Chondrocyte (in vitro differentiated cells): ENCODE data around the gene ZFP64. TPM values are rescaled to one million over a fixed set of nuclear protein-coding genes. Genes with fewer than 3 reads are reported as not detected.
A peak's percentile ranks its signal among the peaks of the same experiment; 100 is the strongest.
"Not testable (repeated sequence)": the region's sequence is repeated elsewhere in the genome, so short reads cannot be mapped to it uniquely, and the experiment has no call there.

Experiments used
- DNase-seq: peaks from one replicate; pipeline ENCODE4 v3.0.0; 2021; ENCODE audit warnings: mixed read lengths, low spot score
- H3K27ac Mint-ChIP-seq: one replicate; pipeline ENCODE4 v1.8.0; 2021; ENCODE audit warnings: mild to moderate bottlenecking, moderate library complexity, mixed read lengths; ENCODE audit not compliant: unreplicated experiment
- H3K27me3 Mint-ChIP-seq: 2 replicates; pipeline ENCODE4 v1.8.0; 2021; ENCODE audit warnings: low read depth, mixed read lengths
- H3K36me3 Mint-ChIP-seq: 2 replicates; pipeline ENCODE4 v1.8.0; 2021; ENCODE audit warnings: low read depth, mixed read lengths
- H3K4me1 Mint-ChIP-seq: 2 replicates; pipeline ENCODE4 v1.8.0; 2021; ENCODE audit warnings: low read depth, mild to moderate bottlenecking, mixed read lengths
- H3K4me3 Mint-ChIP-seq: one replicate; pipeline ENCODE4 v1.8.0; 2021; ENCODE audit warnings: mild to moderate bottlenecking, moderate library complexity, mixed read lengths; ENCODE audit not compliant: unreplicated experiment
- H3K9me3 Mint-ChIP-seq: 2 replicates; pipeline ENCODE4 v1.8.0; 2021; ENCODE audit warnings: low read depth, mixed read lengths
- total RNA-seq: library from RNA; stranded (reverse); gene quantifications from 3 replicates; pipeline ENCODE4 v1.2.1, GENCODE V29; 2021
- TF ChIP-seq, protein P1 (sequence below): fragments of 200-600 bp; sonication (generic); IDR thresholded peaks from 2 replicates; pipeline ENCODE4 v1.5.0; 2021; ENCODE audit warnings: antibody characterized with exemption, mild to moderate bottlenecking, moderate library complexity

ZFP64 gene
- total RNA-seq, 1 donor from 2014 or later = 26.8 TPM

DNA sequence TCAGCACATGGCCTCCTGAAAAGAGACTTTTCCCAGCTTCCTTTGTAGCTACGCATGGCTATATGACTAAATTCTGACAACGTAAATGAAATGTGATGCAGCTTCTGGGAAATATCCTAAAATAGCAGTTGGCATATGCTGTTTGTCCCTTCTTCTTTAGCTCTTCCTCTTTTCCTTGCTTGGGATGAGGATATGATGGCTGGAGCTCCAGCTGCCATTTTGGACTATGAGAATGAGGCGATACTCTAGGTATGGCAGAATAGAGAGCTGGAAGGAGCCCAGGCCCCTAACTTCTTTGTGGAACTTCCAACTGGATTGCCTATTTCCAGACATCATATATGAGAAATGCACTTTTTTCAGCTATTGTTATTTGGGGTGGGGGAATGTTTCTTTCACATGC is 5.3 kb upstream of the ZFP64 start:
- peaks cover 3% of the 10 kb centered on the region for H3K9me3 Mint-ChIP-seq
- H3K27me3 Mint-ChIP-seq = no peaks in the 10 kb centered on the region

DNA sequence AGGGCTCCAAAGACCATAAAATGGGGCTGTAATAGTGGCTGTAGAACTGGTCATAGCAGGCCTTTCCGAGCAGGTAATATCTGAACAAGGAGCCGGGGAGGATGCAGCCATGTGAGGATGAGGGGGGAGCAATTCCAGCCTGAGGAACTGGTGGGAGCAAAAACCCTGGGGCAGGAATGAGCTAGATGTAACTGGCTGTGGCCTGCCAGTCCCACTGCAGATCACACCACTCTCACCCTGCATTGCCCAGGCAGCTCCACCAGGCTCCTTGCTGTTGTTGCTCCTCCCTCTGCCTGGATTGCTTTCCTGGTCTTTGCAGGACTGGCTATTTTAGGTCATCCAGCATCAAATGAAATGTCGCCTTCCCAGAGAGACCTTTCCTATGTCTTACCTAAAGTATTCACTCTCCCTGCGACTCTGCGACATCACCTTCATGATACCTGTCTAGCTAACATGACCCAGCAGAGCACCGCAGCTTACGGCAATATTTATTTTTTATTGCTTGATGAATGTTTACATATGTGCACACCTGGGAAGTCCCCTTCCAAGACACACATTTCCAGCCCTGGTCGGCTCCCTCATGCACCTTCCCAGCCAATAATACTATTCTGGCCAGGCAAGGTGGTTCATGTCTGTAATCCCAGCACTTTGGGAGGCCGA is 2.4 kb upstream of the ZFP64 start:
- peaks cover 3% of the 10 kb centered on the region for H3K9me3 Mint-ChIP-seq
- TF ChIP-seq, protein P1, sequence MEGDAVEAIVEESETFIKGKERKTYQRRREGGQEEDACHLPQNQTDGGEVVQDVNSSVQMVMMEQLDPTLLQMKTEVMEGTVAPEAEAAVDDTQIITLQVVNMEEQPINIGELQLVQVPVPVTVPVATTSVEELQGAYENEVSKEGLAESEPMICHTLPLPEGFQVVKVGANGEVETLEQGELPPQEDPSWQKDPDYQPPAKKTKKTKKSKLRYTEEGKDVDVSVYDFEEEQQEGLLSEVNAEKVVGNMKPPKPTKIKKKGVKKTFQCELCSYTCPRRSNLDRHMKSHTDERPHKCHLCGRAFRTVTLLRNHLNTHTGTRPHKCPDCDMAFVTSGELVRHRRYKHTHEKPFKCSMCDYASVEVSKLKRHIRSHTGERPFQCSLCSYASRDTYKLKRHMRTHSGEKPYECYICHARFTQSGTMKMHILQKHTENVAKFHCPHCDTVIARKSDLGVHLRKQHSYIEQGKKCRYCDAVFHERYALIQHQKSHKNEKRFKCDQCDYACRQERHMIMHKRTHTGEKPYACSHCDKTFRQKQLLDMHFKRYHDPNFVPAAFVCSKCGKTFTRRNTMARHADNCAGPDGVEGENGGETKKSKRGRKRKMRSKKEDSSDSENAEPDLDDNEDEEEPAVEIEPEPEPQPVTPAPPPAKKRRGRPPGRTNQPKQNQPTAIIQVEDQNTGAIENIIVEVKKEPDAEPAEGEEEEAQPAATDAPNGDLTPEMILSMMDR = no peak
- H3K4me3 Mint-ChIP-seq = no peak overlapping the region
- peaks cover 19% of the 10 kb centered on the region for H3K4me1 Mint-ChIP-seq
- H3K27me3 Mint-ChIP-seq = no peaks in the 10 kb centered on the region
- no peaks in the 10 kb centered on the region for H3K36me3 Mint-ChIP-seq
- H3K27ac Mint-ChIP-seq = no peak overlapping the region
- DNase-seq = no peak

More for the DNA sequence above, 5.3 kb upstream of the ZFP64 start:
- Mint-ChIP-seq H3K27ac (no peak overlapping the region), H3K4me1 (peaks cover 6% of the 10 kb centered on the region), H3K4me3 (no peak overlapping the region), H3K36me3 (no peaks in the 10 kb centered on the region)
- TF ChIP-seq, protein P1 = no peak
- DNase-seq = no peak

DNA sequence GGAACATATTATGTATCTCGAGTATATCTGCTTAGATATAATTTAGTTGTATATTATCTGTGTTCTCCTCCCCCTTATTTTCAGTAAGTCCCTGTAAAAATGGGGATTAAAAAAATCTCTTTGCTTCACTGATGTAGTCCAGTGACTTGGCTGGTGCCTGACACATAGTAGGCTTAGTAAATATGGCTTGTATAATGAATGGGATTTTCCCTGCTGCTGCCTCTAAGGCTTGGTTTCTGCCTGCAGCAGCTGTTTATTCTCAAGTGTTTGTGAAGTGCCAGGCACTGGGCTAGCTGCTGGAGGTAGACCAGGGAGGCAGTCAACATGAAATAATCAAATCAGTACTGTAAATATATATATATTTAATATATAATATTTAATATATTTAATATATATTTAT is 1.6 kb upstream of the ZFP64 start:
- Mint-ChIP-seq H3K9me3 (peaks cover 3% of the 10 kb centered on the region), H3K27ac (no peak overlapping the region), H3K4me3 (peak overlapping the region; percentile 66), H3K36me3 (no peaks in the 10 kb centered on the region), H3K27me3 (no peaks in the 10 kb centered on the region), H3K4me1 (peaks cover 19% of the 10 kb centered on the region)
- DNase-seq = no peak
- TF ChIP-seq, protein P1 = no peak

DNA sequence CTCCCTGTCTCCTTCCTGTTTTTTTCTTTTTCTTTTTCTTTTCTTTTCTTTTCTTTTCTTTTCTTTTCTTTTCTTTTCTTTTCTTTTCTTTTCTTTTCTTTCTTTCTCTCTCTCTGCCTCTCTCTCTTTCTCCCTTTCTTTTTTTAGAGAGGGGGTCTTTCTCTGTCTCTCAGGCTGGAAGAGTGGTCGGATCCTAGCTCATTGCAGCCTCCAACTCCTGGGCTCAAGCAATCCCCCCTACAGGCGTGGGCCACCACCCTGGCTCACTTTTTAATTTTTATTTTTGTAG is 1.1 kb upstream of the ZFP64 start:
- not testable (repeated sequence) for H3K27me3 Mint-ChIP-seq, DNase-seq, H3K9me3 Mint-ChIP-seq, H3K36me3 Mint-ChIP-seq
- Mint-ChIP-seq H3K27ac (peak overlapping the region; percentile 11), H3K4me1 (peaks cover 19% of the 10 kb centered on the region), H3K4me3 (peak overlapping the region; percentile 66)

DNA sequence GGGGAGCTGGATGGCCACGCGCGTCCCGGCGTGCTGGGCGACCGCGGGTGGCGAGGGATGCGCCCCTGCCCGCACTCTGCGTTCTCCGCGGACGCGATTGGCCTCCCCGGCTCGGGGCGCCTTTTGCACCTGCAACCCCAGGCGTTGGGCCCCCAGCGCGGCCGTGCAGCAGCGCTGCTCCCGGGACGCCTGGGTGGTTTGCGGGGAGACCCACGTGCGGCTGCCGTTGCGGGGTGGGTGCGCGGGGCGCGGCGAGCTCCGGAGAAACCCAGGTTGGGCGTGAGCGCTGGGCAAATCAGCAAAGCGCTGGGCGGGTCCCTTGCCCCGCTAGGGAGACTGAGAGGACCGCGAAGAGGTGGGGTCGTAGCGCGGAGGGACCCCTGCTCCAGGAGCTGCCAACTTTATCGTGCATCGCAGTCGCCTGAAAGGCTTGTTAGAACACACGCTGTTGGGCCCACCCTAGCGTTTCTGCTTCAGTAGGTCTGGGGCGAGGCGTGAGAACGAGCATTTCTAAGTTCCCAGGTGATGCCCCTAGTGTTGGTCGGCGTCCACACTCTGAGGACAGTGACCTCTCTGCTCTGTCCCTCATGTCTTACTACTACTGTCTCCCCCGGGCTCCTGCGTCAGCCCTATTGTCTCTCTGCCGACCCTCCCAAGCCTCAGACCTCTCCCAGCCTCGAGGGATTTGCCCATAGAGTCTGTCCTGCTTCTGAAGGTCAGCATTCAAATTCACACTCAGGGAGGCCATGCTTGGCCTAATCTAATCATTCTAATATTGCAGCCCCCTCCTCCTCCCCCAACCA is 538 bp upstream of the ZFP64 start:
- TF ChIP-seq, protein P1 = peak; percentile 72
- Mint-ChIP-seq H3K4me1 (peaks cover 19% of the 10 kb centered on the region), H3K36me3 (no peaks in the 10 kb centered on the region), H3K27ac (peak overlapping the region; percentile 11), H3K9me3 (peaks cover 3% of the 10 kb centered on the region), H3K4me3 (peak overlapping the region; percentile 66), H3K27me3 (no peaks in the 10 kb centered on the region)
- DNase-seq = no peak
